ENCODE results near the gene KCNIP4. TPM values are rescaled to one million over a fixed set of nuclear protein-coding genes. Genes with fewer than 3 reads are reported as not detected.

The KCNIP4 gene
- total and polyA plus RNA-seq, 2 of the 4 experiments (the other 2 are of a cell fraction) = not detected

GRCh38 chr4:20944451-20944850, 1004.1 kb downstream of the KCNIP4 start:
- in situ Hi-C loops (cut with MboI; ENCODE audit: low sequenced_read_pairs) (no loop called here), dilution Hi-C loops (cut with HindIII; ENCODE audit: low sequenced_read_pairs, unreplicated experiment) (no loop called here), intact Hi-C loops (cut with micrococcal nuclease) (no loop called here)
- H3K23ac ChIP-seq (ENCODE audit: low read depth, low read length) = no peak overlapping the region
- CTCF ChIA-PET = no interaction called here
- no peak overlapping the region for H2BK15ac ChIP-seq (ENCODE audit: low read depth, low read length)
- no peak overlapping the region for H3K18ac ChIP-seq (ENCODE audit: low read depth, low read length)
- H2BK120ac ChIP-seq (ENCODE audit: low read depth, low read length) = no peak overlapping the region
- ATAC-seq (ENCODE audit: low read depth) (no peak), DNase-seq (no peak)
- H2BK20ac ChIP-seq (ENCODE audit: low read depth, low read length) = no peak overlapping the region
- no peak overlapping the region for H3K56ac ChIP-seq (ENCODE audit: extremely low read depth, insufficient read depth, low read length)
- H3K9me1 ChIP-seq (ENCODE audit: insufficient read depth, low read length) = no peaks in the 10 kb centered on the region
- no peak overlapping the region for H3K4me2 ChIP-seq (ENCODE audit: low read depth, low read length)
- no peak overlapping the region for H4K91ac ChIP-seq (ENCODE audit: insufficient read depth, low read depth, low read length)
- H2AK9ac ChIP-seq (replicated peaks; ENCODE audit: low read depth, low read length, poor library complexity) = no peak overlapping the region
- no peak overlapping the region for H3K4ac ChIP-seq (ENCODE audit: low read depth, low read length)
- H3K14ac ChIP-seq (replicated peaks; ENCODE audit: low read depth, low read length) = no peak overlapping the region
- no peak overlapping the region for H2AK5ac ChIP-seq (ENCODE audit: low read depth, low read length)
- POLR2A ChIA-PET (ENCODE audit: unreplicated experiment) = no interaction called here
- H4K8ac ChIP-seq (ENCODE audit: low read depth in 2 of 2, low read length in 2 of 2) = no peak overlapping the region
- H3K27me3 ChIP-seq (ENCODE audit: control insufficient read depth, insufficient read depth, low read length) = no peaks in the 10 kb centered on the region
- no CpG with 5 or more reads among the region's 3 CpGs for WGBS, 2 experiments (ENCODE audit: extremely low coverage in 2 of 2, insufficient read length in 1 of 2)
- no peak overlapping the region for H3K4me3 ChIP-seq (ENCODE audit: insufficient read depth, low read depth, low read length)
- H3K79me1 ChIP-seq (ENCODE audit: low read depth in 1 of 2, low read length in 2 of 2) = no peaks in the 10 kb centered on the region
- H4K20me1 ChIP-seq (ENCODE audit: insufficient read depth, low read length) = no peaks in the 10 kb centered on the region
- TF ChIP-seq NFE2L2 (IDR thresholded peaks at IDR 0.05; ENCODE audit: low read depth, low read length) = no peak
- no peak for TF ChIP-seq MXI1 (IDR thresholded peaks at IDR 0.05; ENCODE audit: borderline replicate concordance, low read depth, low read length)
- no peak for TF ChIP-seq BHLHE40 (IDR thresholded peaks at IDR 0.05; ENCODE audit: low read depth, low read length)
- TF ChIP-seq RCOR1 (IDR thresholded peaks at IDR 0.05; ENCODE audit: insufficient replicate concordance, low read length) = no peak
- TF ChIP-seq SMC3 (IDR thresholded peaks at IDR 0.05; ENCODE audit: low read depth, low read length) = no peak
- H3K4me1 ChIP-seq (ENCODE audit: control insufficient read depth, insufficient read depth, low read length) = no peaks in the 10 kb centered on the region
- H3K9me3 ChIP-seq (ENCODE audit: control insufficient read depth, insufficient read depth, low read length) = peaks cover 14% of the 10 kb centered on the region
- H4K5ac ChIP-seq (ENCODE audit: low read depth, low read length) = no peak overlapping the region
- no TSS peak for BruUV-seq (replicated peaks)
- H3K9ac ChIP-seq (ENCODE audit: low read depth, low read length) = no peak overlapping the region
- no peak overlapping the region for H3K27ac ChIP-seq (ENCODE audit: insufficient read depth, low read length)
- H3K36me3 ChIP-seq (ENCODE audit: control insufficient read depth, insufficient read depth, low read length) = no peaks in the 10 kb centered on the region
- no peak overlapping the region for H2BK5ac ChIP-seq (ENCODE audit: low read depth, low read length, poor library complexity, severe bottlenecking)
- no peak overlapping the region for H2AFZ ChIP-seq (replicated peaks; ENCODE audit: low read length, poor library complexity)
